ENCODE measurements around the gene CCSAP.
"Not testable (repeated sequence)": the region's sequence is repeated elsewhere in the genome, so short reads cannot be mapped to it uniquely, and the experiment has no call there.

CCSAP gene

DNA sequence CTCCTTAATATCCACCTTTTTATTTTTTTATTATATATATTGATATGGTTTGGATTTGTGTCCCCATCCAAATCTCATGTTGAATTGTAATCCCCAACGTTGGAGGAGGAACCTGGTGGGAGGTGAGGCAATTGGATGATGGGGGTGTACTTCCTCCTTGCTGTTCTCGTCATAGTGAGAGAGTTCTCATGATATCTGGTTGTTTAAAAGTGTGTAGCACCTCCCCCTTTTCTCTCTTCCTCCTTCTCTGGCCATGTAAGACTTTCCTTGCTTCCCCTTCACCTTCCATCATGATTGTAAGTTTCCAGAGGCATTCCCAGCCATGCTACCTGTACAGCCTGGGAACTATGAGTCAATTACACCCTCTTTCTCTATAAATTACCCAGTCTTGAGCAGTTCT lies 22.7 kb upstream of the CCSAP start:
- DNase-seq: no peak

DNA sequence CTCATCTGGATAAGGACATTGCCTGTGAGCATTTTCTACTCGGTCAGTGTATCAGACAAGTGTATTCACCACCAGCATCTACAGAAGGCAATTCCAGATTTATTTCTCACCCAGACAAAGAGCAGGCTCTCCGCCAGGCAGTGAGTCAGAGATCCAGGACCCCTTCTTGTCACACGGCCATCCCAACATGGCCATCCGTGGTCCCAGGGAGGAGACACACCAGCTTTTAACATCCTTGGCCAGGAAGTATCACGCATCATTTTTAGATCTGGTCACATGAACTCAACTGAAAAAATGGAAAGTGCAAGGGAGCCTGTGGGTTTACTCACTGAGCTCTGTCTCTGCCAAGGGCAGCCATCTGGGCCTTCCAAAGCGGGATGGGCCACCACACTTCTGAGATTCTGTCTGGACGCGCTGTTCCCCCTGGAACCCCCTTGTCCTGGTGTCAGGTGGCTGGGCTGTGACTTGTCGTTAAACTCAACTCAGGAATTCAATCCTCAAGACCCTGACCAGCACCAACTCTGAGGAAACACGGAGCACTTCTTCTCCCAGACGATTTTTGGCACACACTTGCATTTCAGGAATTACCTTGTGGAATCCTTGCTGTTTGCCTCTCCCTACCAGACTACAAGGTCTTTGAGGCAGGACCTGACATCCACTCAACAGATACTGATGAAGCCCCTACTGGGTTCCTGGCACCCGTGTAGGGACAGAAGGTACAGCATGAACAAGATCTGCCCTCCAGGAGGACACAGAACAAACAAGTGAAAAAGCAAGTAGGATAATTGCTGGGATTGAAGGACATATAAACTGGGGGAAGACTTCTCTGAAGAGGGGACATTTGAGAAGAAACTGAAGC lies 21.6 kb upstream of the CCSAP start:
- no peak for DNase-seq

DNA sequence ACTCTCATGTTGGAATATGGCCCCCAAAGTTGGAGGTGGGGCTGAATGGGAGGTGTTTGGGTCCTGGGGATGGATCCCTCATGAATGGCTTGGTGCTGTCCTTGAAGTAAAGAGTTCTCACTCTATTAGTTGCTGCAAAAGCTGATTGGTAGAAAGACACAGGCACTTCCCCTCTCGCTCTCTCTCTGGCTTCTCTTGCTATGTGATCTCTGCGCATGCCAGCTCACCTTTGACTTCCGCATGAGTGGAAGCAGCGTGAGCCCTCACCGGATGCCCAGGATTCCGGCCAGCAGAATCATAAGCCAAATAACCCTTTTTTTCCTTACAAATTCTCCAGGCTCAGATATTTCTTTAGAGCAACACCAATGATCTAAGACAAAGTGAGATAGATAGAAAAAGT lies 20.9 kb upstream of the CCSAP start:
- no peak for DNase-seq

DNA sequence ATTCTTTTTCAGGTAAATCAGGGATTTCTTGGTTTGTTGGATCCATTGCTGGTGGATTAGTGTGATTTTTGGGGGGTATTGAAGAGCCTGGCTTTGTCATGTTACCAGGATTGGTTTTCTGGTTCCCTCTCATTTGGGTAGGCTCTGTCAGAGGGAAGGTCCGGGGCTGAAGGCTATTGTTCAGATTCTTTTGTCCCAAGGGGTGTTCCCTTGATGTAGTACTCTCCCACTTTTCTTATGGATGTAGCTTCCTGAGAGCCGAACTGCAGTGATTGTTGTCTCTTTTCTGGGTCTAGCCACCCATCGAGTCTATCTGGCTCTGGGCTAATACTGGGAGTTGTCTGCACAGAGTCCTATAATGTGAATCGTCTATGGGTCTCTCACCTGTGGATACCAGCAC lies 17.6 kb upstream of the CCSAP start:
- DNase-seq: no peak

DNA sequence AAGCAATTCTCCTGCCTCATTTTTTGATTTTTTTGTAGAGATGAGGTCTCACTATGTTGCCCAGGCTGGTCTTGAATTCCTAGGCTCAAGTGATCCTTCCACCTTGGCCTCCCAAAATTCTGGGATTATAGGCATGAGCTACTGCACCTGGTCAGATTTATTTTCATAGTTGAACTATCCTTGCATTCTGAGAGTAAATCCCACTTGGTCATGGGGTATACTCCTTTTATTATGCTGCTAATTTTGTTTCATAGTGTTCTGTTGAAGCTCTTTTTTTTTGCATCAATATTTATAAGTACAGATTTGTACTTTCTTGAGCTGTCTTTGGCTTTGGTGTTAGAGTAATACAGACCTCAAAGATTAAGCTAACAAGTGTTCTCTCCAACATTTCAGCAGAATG lies 12.8 kb upstream of the CCSAP start:
- DNase-seq: no peak

DNA sequence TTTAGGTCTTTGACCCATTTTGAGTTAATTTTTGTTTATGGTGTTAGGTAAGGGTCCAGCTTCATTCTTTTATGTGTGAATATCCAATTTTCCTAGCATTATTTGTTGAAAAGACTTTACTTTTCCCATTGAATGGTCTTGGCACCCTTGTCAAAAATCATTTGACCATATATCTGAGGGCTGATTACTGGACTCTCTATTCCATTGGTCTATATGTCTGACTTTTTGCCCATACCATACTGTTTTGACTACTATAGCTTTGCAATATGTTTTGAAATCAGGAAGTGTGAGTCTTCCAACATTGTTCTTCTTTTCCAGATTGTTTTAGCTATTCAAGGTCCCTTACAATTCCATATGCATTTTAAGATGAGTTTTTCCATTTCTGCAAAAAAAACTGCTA lies 11.4 kb upstream of the CCSAP start:
- DNase-seq: no peak

DNA sequence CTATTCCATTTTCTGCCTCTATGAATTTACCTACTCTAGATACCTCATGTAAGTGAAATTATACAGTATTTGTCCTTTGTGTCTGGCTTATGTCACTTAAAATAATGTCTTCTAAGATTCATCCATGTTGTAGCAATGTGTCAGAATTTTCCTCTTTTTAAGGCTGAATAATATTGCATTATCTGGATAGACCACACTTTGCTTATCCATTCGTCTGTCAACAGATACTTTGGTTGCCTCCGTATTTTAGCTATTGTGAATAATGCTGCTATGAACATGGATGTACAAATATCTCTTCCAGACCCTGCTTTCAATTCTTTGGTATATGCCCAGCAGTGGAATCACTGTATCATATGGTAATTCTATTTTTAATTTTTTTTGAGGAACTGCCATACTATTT lies 10.1 kb upstream of the CCSAP start:
- DNase-seq: no peak

DNA sequence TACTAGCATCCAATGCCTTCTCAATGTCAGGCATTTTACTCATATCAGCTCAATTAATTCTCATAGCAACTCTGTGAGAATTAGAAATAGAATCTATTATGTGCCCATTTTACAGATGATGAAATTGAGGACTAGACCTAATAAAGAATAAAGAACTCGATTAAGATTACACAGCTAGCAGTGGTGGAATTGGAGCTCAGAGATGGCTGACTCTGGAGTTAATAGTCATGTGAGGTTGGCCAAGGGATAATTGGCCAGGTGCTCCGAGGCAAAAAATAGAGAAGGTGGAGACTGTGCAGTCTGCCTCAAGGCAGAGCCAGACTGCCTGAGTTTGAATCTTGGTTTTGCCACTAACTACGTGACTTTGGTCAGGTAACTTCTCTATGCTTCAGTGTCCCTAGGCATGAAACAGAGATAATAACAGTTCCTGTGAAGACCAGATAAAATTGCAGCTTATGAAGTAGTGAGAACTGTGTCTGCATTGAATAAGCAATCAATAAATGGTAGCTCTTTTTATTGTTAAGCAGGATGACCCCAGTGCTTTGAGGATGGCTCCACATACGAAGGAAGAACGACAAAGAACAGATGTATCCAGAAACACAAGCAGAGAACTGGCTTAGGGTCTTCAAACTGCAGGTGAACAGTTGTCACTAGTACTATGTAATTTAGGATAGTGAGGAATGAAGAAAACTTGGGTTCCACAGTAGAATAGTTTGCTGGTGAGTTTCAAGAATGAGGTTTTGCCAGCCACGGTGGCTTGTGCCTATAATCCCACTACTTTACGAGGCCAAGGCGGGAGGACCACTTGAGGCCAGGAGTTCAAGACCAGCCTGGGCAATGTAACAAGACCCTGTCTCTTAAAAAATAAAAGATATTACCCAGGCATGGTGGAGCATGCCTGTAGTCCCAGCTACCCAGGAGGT lies 6.9 kb upstream of the CCSAP start:
- DNase-seq: no peak

DNA sequence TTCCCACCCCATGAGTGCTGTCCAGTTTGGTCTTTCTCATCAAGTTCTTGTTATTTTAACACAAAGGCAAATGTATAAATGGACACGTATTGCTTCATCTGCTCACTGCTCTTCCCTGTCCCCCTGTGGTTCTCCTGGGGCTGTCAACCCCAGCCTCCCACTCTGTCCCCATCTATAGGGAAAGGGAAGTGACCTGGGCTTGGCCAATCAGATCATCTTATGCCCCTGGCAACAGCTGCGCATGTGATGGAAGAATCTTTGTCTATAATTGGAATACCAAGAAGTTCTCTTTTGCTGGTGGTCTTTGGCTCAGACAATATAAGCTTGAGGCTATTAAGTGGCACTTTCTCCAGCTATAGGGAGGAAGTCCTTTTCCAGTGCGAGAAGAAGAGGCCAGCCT lies 4.7 kb upstream of the CCSAP start:
- no peak for DNase-seq

DNA sequence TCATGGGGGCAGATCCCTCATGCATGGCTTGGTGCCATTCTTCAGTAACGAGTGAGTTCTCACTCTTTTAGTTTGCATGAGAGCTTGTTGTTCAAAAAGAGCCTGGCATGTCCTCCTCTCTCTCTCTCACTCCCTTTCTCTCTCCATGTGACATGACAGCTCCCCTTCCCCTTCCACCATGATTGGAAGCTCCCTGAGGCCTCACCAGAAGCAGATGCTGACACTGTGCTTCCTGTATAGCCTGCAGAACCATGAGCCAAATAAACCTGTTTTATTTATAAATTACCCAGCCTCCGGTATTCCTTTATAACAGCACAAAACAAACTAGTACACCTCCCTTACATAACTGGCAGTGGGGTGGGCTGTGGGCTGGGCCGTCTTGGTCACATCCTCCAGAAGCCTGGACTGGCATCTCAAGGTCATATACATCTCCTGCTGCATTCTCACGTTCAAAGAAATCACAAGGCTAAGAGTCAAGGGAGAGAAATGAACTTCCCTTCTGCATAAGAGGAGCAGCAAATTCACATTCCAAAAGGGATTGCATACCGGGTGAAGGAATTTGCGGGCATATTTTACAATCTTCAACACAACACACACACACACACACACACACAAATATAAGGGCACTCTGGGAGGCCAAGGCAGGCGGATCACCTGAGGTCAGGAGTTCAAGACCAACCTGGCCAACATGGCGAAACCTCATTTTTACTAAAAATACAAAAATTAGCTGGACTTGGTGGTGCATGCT lies 2.3 kb upstream of the CCSAP start:
- DNase-seq: no peak

DNA sequence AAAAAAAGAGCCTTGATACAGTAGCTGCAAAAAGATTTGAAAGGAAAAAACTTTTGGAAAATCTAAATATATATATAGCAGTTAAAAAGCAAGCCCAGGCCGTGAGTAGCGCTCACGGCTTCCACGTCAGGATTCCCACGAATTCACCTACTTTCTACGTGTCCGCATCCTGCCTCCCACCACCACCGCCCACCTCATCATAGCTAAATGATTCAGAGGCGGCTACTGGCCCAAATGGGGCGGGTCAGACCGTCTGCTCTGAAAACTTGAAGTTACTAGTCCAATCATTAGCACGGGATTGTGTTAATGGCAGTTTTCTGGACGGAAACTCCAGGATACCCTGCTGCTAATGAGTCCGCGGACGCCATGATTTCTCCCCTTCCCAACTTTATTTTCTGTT lies 1.3 kb upstream of the CCSAP start:
- DNase-seq: no peak

DNA sequence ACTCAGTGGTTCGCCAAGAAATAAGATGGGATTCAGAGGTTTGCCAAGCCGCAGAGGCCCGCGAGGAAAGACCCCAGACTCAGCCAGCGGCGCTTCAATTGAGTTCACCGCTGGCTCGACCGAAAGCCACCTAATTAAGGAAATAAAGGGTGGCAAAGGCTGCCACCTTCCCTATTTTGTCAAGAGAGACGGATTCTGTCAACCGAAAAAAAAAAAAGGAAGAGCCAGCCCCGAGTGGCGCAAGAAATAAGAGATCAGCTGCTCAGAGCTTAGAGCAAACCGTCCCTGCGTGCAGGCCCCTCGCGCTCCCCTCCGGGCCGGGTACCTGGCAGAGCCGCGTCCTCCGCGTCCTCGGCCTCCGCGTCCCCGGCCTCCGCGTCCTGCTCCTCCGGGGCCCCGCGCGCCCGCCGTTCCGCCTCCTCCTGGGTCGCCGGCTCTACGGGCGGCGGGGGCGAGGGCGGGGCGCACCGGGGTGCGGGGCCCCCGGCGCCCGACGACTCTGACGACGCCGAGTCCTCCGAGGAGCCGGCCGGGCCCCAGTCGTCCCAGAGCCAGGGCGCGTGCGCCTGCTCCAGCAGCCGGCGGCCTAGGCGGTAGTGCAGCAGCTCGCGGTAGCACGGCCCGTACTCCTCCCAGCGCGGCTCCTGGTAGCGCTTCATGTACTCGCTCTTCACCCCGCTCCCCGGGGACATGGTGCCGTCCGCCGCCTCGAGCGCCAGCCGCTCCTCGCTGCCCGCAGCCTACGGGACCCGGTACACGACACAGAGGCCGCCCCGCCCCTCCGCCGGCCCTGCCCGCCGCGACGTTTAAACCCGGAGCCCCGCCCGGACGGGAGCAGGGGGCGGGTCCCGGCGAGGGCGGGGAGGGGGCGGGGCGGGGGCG lies 832 bp downstream of the CCSAP start:
- DNase-seq: peak in 54 of 56 donors; percentile 56 to 94 (median 84)

DNA sequence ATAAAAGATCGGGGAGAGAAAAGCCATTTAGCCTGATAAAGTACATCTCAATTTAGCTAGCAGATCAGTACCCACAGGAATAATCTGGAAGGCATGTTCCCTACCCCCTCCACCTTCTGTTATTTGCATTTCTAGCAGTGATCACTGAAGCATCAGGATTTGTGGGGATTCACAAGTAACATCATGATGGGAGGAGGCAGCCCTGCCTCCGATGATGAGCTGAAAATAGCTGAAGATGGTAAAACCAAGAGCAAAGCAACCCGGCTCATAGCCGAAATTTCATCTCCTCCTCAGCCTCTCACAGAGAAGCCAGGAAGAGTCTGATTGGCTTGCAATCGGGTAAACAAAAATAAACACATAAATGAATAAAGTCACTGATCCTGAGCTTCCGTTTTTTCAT lies 2.4 kb downstream of the CCSAP start:
- DNase-seq: peak in 27 of 56 donors; percentile 6 to 64 (median 23)

DNA sequence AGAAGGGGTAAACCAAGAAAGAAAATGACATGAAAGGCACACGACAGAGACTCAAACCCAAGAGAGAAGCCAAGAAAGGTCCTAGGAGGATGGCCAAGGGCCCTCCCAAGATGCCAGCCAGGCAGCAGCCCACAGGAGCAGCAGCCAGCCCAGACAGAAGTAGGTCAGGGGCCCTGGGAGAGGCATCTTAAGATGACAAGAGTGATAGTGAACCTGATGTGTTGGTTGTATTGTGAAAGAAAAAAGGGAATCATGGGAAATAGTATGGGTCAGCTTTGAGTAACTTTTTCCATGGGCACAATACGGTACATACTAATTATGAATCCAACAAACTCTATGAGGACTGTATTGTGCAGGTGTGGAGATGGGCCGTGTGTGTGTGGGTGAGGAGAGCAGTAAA lies 3.3 kb downstream of the CCSAP start:
- DNase-seq: no peak

DNA sequence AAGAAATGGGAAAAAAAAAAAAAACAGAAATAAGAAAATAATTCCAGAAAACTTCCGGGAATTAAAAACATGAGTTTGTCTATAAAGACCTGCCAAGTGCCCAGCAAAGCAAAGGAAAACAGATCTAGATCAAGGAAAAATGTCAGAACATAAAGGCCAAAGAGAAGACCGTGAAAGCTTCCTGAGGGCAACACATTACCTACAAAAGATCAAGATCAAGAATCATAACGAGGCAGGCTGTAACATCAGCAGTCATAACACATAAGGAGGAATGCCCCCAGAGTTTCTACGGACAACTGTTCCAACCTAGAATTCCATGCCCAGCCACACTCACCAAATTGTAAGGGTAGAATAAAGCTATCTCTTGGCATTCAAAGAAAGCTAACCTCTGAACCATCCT lies 3.8 kb downstream of the CCSAP start:
- DNase-seq: no peak

DNA sequence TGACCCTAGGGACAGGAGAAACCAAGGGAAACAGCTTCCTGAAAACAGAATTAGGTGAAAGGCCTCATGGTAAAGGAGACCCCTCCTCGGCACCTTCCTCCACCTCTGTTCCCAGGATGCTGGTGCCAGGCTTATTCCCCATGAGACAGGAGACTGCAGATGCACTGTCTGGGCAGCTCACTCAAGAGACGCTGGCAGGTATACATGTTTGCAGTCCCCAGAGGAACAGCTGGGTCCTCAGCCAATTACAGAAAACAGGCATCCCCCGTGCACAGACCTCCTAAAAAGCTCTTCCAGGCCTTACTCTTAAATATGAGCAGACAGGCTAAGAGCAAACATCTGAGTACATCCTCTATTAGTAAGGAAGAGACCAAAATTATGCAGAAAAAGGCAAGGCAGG lies 6.5 kb downstream of the CCSAP start:
- DNase-seq: no peak

DNA sequence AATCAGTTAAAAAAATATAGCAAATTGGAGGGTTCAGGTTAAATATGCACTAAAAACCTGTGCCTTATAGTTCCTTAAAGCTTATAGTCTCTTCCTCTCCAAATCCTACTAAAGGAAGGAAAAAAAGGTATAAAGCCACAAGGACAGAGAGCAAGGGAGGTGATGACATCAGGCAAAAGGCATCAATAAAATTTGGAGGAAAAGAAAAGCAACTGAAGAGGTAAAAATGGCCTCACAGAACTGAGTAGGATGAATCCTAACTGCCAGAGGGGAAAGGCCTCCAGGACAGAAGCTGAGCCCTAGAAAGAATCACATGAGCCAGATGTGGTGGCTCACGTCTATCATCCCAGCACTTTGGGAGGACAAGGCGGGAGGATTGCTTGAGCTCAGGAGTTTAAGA lies 8.1 kb downstream of the CCSAP start:
- DNase-seq: no peak

DNA sequence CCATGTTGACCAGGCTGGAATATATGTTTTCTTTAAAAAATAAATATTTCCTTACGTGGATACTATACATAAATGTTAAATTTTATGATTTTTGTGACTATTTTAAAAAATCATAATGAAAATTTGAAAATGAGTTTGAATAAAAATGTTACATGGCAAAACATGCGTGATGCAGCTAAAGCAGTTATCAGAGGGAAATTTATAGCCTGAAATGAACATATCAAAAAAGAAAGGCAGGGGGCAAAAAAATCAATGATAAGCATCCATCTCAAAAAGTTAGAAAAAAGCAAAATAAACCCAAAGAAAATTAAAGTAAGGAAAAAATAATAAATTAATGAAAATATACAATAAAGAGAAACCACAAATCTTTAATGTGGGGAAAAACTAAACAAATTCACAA lies 8.6 kb downstream of the CCSAP start:
- no peak for DNase-seq

DNA sequence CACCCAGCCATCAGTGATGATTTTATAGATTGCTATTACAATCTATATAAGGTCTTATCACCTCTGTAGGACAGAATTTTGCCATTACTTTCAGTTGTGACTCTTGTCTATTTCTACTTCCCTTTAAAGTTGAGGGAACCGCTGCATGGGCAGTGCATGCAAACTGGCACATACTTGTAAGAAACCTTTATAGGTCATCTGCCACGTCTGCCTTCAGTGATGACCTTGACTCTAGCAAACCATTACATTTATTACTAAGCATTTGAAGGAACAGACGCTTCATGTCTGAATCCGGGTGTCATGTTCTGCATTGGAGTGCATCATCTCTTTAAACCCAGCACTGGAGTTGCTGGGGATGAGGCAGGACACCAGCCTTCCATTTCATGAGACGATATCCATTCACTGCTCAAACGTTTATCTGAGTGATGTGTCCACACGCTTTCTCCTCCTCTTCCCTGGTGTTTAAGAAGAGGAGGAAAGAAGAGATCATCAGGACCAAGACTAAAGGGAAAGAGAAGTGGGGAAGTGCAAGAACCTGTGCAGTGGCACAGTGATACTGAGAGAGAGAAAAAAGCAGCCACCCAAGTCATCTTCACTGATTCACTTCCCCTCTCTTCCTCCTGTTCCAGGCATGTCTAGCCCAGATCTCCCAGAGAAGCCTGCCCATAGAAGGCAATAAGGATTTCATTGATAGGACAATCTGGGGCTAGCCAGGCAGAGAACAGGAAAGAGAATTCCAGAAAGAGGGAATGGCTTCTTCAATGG lies 14.1 kb downstream of the CCSAP start:
- no peak for DNase-seq

DNA sequence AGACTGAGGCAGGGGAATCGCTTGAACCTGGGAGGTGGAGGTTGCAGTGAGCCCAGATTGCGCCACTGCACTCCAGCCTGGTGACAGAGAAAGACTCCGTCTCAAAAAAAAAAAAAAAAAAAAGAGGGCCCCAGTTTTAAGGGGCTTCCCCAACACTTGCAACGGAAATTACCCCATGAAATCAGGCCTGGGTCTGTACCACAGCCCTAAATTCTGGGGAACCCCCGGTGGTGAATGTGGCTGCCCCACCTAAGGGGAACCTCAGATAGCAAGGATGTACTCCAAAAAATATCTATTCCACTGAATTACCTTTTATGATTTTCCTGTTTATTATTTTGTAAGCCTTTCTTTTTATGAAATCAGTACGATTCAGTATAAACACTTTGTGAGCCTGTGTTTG lies 15.1 kb downstream of the CCSAP start:
- not testable (repeated sequence) for DNase-seq
